HG03196 (cell line): ENCODE results near the gene SP7.
"Not testable (repeated sequence)": the region's sequence is repeated elsewhere in the genome, so short reads cannot be mapped to it uniquely, and the experiment has no call there.

Experiments
- ATAC-seq: cut with Tn5 transposase; IDR thresholded peaks from one replicate; pipeline ENCODE4 v1.9.1; 2021; ENCODE audit not compliant: unreplicated experiment

The SP7 gene

GRCh38 chr12:53347905-53348304 is 11.8 kb upstream of the SP7 start:
- no peak for ATAC-seq

- ATAC-seq: no peak
These were observed 10.3 kb upstream of the SP7 start for GRCh38 chr12:53346491-53346890.

GRCh38 chr12:53345486-53346188 is 9.5 kb upstream of the SP7 start:
- ATAC-seq: no peak

- no peak for ATAC-seq
These were observed 8.8 kb upstream of the SP7 start for GRCh38 chr12:53344824-53345485.

GRCh38 chr12:53344487-53344823 is 8.3 kb upstream of the SP7 start:
- ATAC-seq: no peak

GRCh38 chr12:53343969-53344368 is 7.8 kb upstream of the SP7 start:
- ATAC-seq: no peak

GRCh38 chr12:53343449-53343848 is 7.3 kb upstream of the SP7 start:
- no peak for ATAC-seq

GRCh38 chr12:53340398-53340797 is 4.2 kb upstream of the SP7 start:
- ATAC-seq: no peak

- no peak for ATAC-seq
These were observed 2.8 kb upstream of the SP7 start for GRCh38 chr12:53338916-53339315.

GRCh38 chr12:53338017-53338416 is 1.9 kb upstream of the SP7 start:
- no peak for ATAC-seq

GRCh38 chr12:53334822-53335221 is 1.3 kb downstream of the SP7 start:
- no peak for ATAC-seq

- ATAC-seq: no peak
These were observed 2.3 kb downstream of the SP7 start for GRCh38 chr12:53333845-53334244.

- no peak for ATAC-seq
These were observed 2.9 kb downstream of the SP7 start for GRCh38 chr12:53333289-53333688.

GRCh38 chr12:53332744-53333143 is 3.4 kb downstream of the SP7 start:
- no peak for ATAC-seq

- not testable (repeated sequence) for ATAC-seq
These were observed 3.8 kb downstream of the SP7 start for GRCh38 chr12:53332339-53332738.

GRCh38 chr12:53330671-53331070 is 5.5 kb downstream of the SP7 start:
- ATAC-seq: no peak

GRCh38 chr12:53328043-53328435 is 8.1 kb downstream of the SP7 start:
- no peak for ATAC-seq

GRCh38 chr12:53327435-53328042 is 8.6 kb downstream of the SP7 start:
- no peak for ATAC-seq

GRCh38 chr12:53326460-53327185 is 9.5 kb downstream of the SP7 start:
- no peak for ATAC-seq

GRCh38 chr12:53325511-53326061 is 10.6 kb downstream of the SP7 start:
- ATAC-seq: no peak

GRCh38 chr12:53324779-53325510 is 11.2 kb downstream of the SP7 start:
- peak; percentile 54 for ATAC-seq
